IPS DF 6.9 (cell line): ENCODE data around the gene UBA52.

Experiments
- DNase-seq: peaks from one replicate; pipeline ENCODE4 v3.0.0-alpha.2; 2013; ENCODE audit warnings: low read depth, low spot score
- H3K27ac ChIP-seq: one replicate; pipeline ENCODE4 v1.5.1; 2013; ENCODE audit warnings: low read length, control low read depth
- H3K27me3 ChIP-seq: 2 replicates; pipeline ENCODE4 v1.6.1; 2013; ENCODE audit warnings: mild to moderate bottlenecking, low read length; ENCODE audit not compliant: control insufficient read depth, insufficient read depth
- H3K36me3 ChIP-seq: 2 replicates; pipeline ENCODE4 v1.6.1; 2013; ENCODE audit warnings: low read length; ENCODE audit not compliant: control insufficient read depth, insufficient read depth
- H3K4me1 ChIP-seq: 2 replicates; pipeline ENCODE4 v1.6.1; 2013; ENCODE audit warnings: low read length; ENCODE audit not compliant: control insufficient read depth, insufficient read depth
- H3K4me3 ChIP-seq: 2 replicates; pipeline ENCODE4 v1.5.1; 2013; ENCODE audit warnings: mild to moderate bottlenecking, low read length
- H3K9me3 ChIP-seq: 2 replicates; pipeline ENCODE4 v1.6.1; 2013; ENCODE audit warnings: low read length, inconsistent platforms; ENCODE audit not compliant: control insufficient read depth, insufficient read depth
- WGBS: extraction: QIAGEN DNeasy Blood & Tissue Kit; methylation state at CpG from one replicate; pipeline ENCODE4 v1.1.7; 2013; ENCODE audit warnings: mixed read lengths, missing lambda C conversion rate; ENCODE audit not compliant: insufficient read length, insufficient coverage; 5-methylcytosine and 5-hydroxymethylcytosine counted together

Gene UBA52

DNA sequence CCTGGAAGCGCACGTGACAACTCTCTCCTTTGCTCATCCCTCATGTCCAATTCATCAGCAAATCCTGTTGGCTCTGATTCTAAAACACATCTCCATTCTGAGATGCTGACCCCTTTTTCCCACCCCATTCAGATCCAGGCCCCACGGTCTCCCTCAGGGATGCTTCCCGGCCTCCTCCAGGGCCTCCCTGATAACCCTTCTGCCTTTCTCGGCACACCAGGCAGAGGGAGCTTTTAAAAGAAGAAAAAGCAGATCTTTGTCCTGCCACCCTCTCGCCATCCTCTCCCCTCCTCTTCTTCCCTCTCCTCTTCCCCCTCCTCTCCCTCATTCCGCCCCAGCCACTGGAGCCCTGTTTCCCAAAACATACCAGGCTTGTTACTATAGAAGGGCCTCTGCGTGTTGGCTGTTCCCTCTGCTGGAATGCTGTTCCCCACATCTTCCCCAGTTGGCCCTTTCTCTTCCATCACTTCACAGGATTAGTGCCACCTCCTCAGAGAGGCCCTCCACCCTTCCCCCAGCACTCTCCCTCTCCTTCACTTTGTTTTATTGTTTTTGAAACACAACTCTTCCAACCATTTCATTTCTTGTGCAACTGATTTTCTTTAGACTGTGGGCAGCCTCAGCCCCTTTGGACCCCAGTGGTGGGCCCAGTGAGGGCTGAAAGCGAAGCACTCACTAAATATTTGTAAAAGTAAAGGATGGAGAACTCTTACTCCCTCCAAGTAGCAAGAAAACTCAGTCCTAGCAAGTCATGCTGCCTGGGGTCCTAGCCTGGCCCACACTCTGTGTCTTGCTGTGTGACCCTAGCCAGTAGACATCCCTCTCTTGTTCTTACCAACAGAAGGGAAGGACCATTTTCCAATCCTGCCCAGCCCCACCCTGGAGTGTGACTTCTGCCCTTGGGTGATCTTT is 37.4 kb downstream of the UBA52 start:
- H3K4me3 ChIP-seq, result no peak overlapping the region
- DNase-seq, result no peak
- no peak overlapping the region for H3K27ac ChIP-seq
- H3K27me3 ChIP-seq, result peaks cover 84% of the 10 kb centered on the region
- no peaks in the 10 kb centered on the region; the same call in 1 of the 2 replicates for H3K36me3 ChIP-seq
- no CpG with 5 or more reads among the region's 9 CpGs for WGBS
- H3K9me3 ChIP-seq, result no peaks in the 10 kb centered on the region
- H3K4me1 ChIP-seq, result peaks cover 17% of the 10 kb centered on the region

GRCh38 chr19:18609717-18610051 is 38.0 kb downstream of the UBA52 start:
- no peak for DNase-seq
- no CpG with 5 or more reads among the region's 2 CpGs for WGBS
- H3K4me3 ChIP-seq, result no peak overlapping the region
- H3K9me3 ChIP-seq, result no peaks in the 10 kb centered on the region
- H3K4me1 ChIP-seq, result peaks cover 16% of the 10 kb centered on the region
- H3K36me3 ChIP-seq, result no peaks in the 10 kb centered on the region; the same call in 1 of the 2 replicates
- peaks cover 79% of the 10 kb centered on the region for H3K27me3 ChIP-seq
- H3K27ac ChIP-seq, result no peak overlapping the region

GRCh38 chr19:18610245-18610555 is 38.5 kb downstream of the UBA52 start:
- H3K27me3 ChIP-seq, result peaks cover 73% of the 10 kb centered on the region
- H3K4me1 ChIP-seq, result peaks cover 16% of the 10 kb centered on the region
- no peak overlapping the region for H3K27ac ChIP-seq
- H3K4me3 ChIP-seq, result no peak overlapping the region; the same call in 1 of the 2 replicates
- DNase-seq, result no peak
- no peaks in the 10 kb centered on the region; the same call in 1 of the 2 replicates for H3K36me3 ChIP-seq
- no peaks in the 10 kb centered on the region for H3K9me3 ChIP-seq
- no CpG with 5 or more reads among the region's 3 CpGs for WGBS

- no peak for DNase-seq
- WGBS, result no CpG with 5 or more reads among the region's 45 CpGs
- no peaks in the 10 kb centered on the region for H3K9me3 ChIP-seq
- H3K4me1 ChIP-seq, result peaks cover 14% of the 10 kb centered on the region
- no peak overlapping the region for H3K27ac ChIP-seq
- no peaks in the 10 kb centered on the region; the same call in 1 of the 2 replicates for H3K36me3 ChIP-seq
- H3K4me3 ChIP-seq, result peak overlapping the region; percentile 5; the same call in 1 of the 2 replicates
- peaks cover 68% of the 10 kb centered on the region for H3K27me3 ChIP-seq
These were observed 39.1 kb downstream of the UBA52 start for GRCh38 chr19:18610556-18611326.

DNA sequence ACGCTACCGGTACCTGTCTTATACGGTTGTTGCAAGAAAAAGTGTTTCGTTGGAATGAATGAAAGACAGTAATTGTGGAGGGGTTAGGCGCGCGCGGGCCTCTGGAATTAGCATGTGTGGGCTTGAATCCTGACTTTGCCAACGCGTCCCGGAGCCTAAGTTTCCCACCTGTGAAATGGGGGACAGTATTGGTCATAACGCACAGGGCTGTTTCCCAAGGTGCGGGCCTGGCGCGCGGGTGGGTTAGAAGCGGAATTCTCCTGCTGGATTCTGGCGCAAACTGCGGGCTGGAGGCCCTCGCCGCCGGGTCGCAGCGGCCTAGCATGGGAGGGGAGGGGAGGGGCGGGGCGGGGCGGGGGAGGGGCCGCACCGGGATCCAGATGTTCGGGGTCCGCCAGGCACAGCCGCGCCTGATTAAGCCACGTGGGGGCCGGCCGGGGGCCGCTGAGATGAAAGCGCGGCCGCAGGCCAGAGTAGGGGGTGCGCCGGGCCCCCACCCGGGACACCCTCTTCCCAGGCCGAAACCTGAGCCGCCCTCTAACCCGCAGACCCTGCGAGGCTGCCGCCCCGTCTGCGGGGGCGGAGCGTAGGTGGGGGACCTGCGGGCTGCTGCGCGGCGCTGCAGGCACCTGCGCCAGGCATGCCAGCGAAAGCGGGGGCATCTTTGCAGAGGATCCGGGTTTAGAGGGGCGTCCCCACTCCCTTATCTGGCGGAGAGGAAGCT is 39.8 kb downstream of the UBA52 start:
- no CpG with 5 or more reads among the region's 62 CpGs for WGBS
- Histone ChIP-seq H3K27me3 (peaks cover 63% of the 10 kb centered on the region), H3K4me1 (peaks cover 14% of the 10 kb centered on the region), H3K4me3 (peak overlapping the region; percentile 18; the same call in 1 of the 2 replicates), H3K36me3 (no peaks in the 10 kb centered on the region; the same call in 1 of the 2 replicates), H3K9me3 (no peaks in the 10 kb centered on the region), H3K27ac (no peak overlapping the region)
- no peak for DNase-seq

DNA sequence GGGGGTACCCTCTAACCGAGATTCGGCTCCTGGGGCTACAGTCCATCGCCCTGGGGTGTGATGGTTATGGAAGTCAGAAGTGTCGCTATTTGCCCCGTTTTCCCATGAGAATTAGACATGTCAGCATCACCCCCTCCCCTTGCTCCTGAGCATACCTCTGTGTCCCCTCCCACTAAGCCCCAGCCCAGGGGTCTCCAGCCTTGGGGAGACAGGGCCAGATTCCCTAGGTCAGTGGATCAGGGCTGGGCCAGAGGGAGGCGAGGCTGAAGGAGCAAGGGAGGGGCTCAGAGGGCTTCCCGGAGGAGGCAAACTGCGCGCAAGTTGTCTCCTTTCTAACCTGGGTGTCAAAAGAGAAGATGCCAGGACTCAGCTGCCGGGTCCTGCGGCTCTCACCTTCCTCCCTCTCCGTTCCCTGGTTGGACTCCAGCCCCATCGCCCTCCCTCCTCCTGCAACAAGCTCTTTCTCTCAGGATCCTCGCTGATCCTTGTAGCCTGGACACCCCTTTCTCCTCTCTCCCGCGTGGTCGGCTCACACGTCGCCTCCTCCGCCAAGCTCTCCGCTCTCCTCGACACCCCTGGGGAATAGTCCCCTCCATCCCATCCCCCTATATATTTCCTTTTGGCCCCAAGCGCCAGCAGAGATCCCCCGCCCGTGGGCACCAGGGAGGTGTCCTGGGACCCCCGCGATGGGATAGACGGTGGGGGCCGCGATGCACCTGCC is 40.6 kb downstream of the UBA52 start:
- peak overlapping the region; percentile 77; the same call in 1 of the 2 replicates for H3K4me3 ChIP-seq
- no CpG with 5 or more reads among the region's 30 CpGs for WGBS
- DNase-seq, result no peak
- H3K9me3 ChIP-seq, result no peaks in the 10 kb centered on the region
- H3K27ac ChIP-seq, result no peak overlapping the region
- H3K4me1 ChIP-seq, result peaks cover 14% of the 10 kb centered on the region
- H3K36me3 ChIP-seq, result no peaks in the 10 kb centered on the region; the same call in 1 of the 2 replicates
- peaks cover 60% of the 10 kb centered on the region for H3K27me3 ChIP-seq

DNA sequence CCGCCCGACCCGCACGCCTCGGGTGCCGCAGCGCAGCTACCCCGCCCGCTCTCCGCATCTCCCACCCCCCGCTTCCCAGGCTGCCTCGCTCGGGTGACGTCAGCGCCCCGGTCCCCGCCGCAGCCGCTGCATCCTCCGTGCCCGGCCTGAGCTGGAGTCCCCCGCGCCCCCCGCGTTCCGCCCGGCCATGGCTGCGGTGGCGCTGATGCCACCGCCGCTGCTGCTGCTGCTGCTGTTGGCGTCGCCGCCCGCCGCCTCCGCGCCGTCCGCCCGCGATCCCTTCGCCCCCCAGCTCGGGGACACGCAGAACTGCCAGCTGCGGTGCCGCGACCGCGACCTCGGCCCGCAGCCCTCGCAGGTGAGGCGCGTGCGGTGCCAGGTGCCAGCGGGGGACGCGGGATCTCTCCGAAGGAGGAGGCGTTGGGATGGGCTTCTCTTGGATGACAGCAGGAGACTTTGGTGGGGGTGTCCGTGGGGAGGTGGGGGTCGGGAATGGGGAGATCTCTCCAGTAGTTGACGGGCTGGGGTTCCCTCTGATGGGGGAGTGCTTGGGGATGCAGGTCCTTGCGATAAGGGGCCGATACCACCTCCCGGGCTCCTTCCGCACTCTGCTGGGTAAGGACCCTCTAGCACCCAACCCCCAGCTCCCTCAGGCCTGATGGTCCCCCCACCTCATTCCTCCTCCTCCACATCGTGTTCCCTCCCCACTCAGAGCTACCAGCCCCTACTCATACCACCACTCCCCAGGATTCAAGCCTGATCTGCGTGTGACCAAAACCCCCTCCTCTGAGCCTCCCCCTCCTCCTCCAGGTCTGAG is 41.3 kb downstream of the UBA52 start, which contains the start of gene TMEM59L:
Gene TMEM59L (plus strand): TSS at position 99 of the 817 bp plus-strand sequence. CDS start 89 bp downstream, at position 188.
- DNase-seq, result no peak
- no CpG with 5 or more reads among the region's 70 CpGs for WGBS
- H3K27me3 ChIP-seq, result peaks cover 52% of the 10 kb centered on the region
- peak within 1 kb of the TSS; percentile 77; the same call in 1 of the 2 replicates for H3K4me3 ChIP-seq
- no peak within 1 kb of the TSS for H3K27ac ChIP-seq
- H3K36me3 ChIP-seq, result no peaks in the 10 kb centered on the region; the same call in 1 of the 2 replicates
- peaks cover 14% of the 10 kb centered on the region for H3K4me1 ChIP-seq
- H3K9me3 ChIP-seq, result no peaks in the 10 kb centered on the region

- Histone ChIP-seq H3K36me3 (no peaks in the 10 kb centered on the region; the same call in 1 of the 2 replicates), H3K4me1 (peaks cover 14% of the 10 kb centered on the region), H3K27me3 (peaks cover 45% of the 10 kb centered on the region), H3K4me3 (peak overlapping the region; percentile 77; the same call in 1 of the 2 replicates), H3K9me3 (no peaks in the 10 kb centered on the region), H3K27ac (no peak overlapping the region)
- WGBS, result no CpG with 5 or more reads among the region's 23 CpGs
- no peak for DNase-seq
These were observed 42.1 kb downstream of the UBA52 start for GRCh38 chr19:18613589-18614234.

GRCh38 chr19:18616023-18616422 is 44.4 kb downstream of the UBA52 start:
- Histone ChIP-seq H3K4me3 (no peak overlapping the region), H3K36me3 (no peaks in the 10 kb centered on the region; the same call in 1 of the 2 replicates), H3K4me1 (peaks cover 6% of the 10 kb centered on the region; the same call in 1 of the 2 replicates), H3K27ac (no peak overlapping the region), H3K9me3 (no peaks in the 10 kb centered on the region), H3K27me3 (peaks cover 25% of the 10 kb centered on the region)
- no CpG with 5 or more reads among the region's 3 CpGs for WGBS
- DNase-seq, result no peak
